Large intestine (tissue), 3 donors: Measurements from ENCODE around the gene LSM2. TPM values are rescaled to one million over a fixed set of nuclear protein-coding genes. Genes with fewer than 3 reads are reported as not detected.
A peak's percentile ranks its signal among the peaks of the same experiment; 100 is the strongest.
"Not testable (repeated sequence)": the region's sequence is repeated elsewhere in the genome, so short reads cannot be mapped to it uniquely, and the experiment has no call there.

ENCODE experiments used
- DNase-seq, 2 donors: peaks; one replicate each; pipeline versions ENCODE4 v3.0.0 to v3.0.0-alpha.2; 2013
- H3K27ac ChIP-seq: one replicate; pipeline ENCODE4 v1.5.1; 2013; ENCODE audit warnings: low read length
- H3K27me3 ChIP-seq: 2 replicates; pipeline ENCODE4 v1.6.1; 2013; ENCODE audit warnings: low read length; ENCODE audit not compliant: control insufficient read depth, insufficient read depth
- H3K36me3 ChIP-seq: 2 replicates; pipeline ENCODE4 v1.6.1; 2013; ENCODE audit warnings: low read length; ENCODE audit not compliant: control insufficient read depth, insufficient read depth
- H3K4me1 ChIP-seq: one replicate; pipeline ENCODE4 v1.6.1; 2013; ENCODE audit warnings: low read length; ENCODE audit not compliant: control insufficient read depth, insufficient read depth
- H3K4me3 ChIP-seq: one replicate; pipeline ENCODE4 v1.5.1; 2013; ENCODE audit warnings: low read length
- H3K9me3 ChIP-seq: one replicate; pipeline ENCODE4 v1.6.1; 2013; ENCODE audit warnings: mild to moderate bottlenecking, low read depth, low read length, moderate library complexity; ENCODE audit not compliant: control insufficient read depth
- WGBS: methylation state at CpG from one replicate; pipeline ENCODE4 v1.1.5; 2013; ENCODE audit warnings: low lambda C conversion rate; ENCODE audit not compliant: insufficient coverage; 5-methylcytosine and 5-hydroxymethylcytosine counted together
- polyA plus RNA-seq: library from polyadenylated mRNA; unstranded; fragments of 120-200 nt; gene quantifications from one replicate; pipeline ENCODE4 v1.2.1, GENCODE V29; 2013

The LSM2 gene
- polyA plus RNA-seq, 1 donor = 51.4 TPM

GRCh38 chr6:31817133-31817928 lies 10.6 kb upstream of the LSM2 start:
- Histone ChIP-seq H3K4me3 (peak overlapping the region; percentile 34), H3K4me1 (peaks cover 37% of the 10 kb centered on the region)
- not testable (repeated sequence) for DNase-seq, H3K27me3 ChIP-seq, H3K27ac ChIP-seq, H3K36me3 ChIP-seq, H3K9me3 ChIP-seq
- 73% methylated on average over 2 of the region's 37 CpGs for WGBS

GRCh38 chr6:31815025-31815838 lies 8.5 kb upstream of the LSM2 start, which contains the start of the genes HSPA1A and HSPA1L:
HSPA1A (plus strand) TSS chr6:31815543; CDS start chr6:31815757, 214 bp downstream.
HSPA1L (minus strand) TSS chr6:31815283; CDS start chr6:31811972, 3,311 bp downstream.
- no peaks in the 10 kb centered on the region for H3K9me3 ChIP-seq

GRCh38 chr6:31814677-31815024 lies 7.9 kb upstream of the LSM2 start:
- no CpG with 5 or more reads among the region's 13 CpGs for WGBS
- peak; percentile 95 to 98 for DNase-seq
- Histone ChIP-seq H3K4me1 (peaks cover 20% of the 10 kb centered on the region), H3K9me3 (no peaks in the 10 kb centered on the region), H3K27me3 (no peaks in the 10 kb centered on the region), H3K4me3 (peak overlapping the region; percentile 47), H3K27ac (peak overlapping the region; percentile 98), H3K36me3 (no peaks in the 10 kb centered on the region)

More at GRCh38 chr6:31815025-31815838, 8.5 kb upstream of the LSM2 start, which contains the start of the genes HSPA1A and HSPA1L:
- H3K27ac ChIP-seq = peak within 1 kb of the TSS; percentile 98
- WGBS = no CpG with 5 or more reads among the region's 56 CpGs
- DNase-seq = peak; percentile 91 to 97
- H3K27me3 ChIP-seq = no peaks in the 10 kb centered on the region
- H3K4me1 ChIP-seq = peaks cover 25% of the 10 kb centered on the region
- no peaks in the 10 kb centered on the region for H3K36me3 ChIP-seq
- H3K4me3 ChIP-seq = peak within 1 kb of the TSS; percentile 47

GRCh38 chr6:31813465-31813849 lies 6.7 kb upstream of the LSM2 start:
- peaks cover 14% of the 10 kb centered on the region for H3K4me1 ChIP-seq
- peak overlapping the region; percentile 37 for H3K4me3 ChIP-seq
- no peaks in the 10 kb centered on the region for H3K36me3 ChIP-seq
- WGBS = 96% methylated on average over 5 of the region's 7 CpGs
- H3K27me3 ChIP-seq = no peaks in the 10 kb centered on the region
- DNase-seq = no peak
- H3K9me3 ChIP-seq = no peaks in the 10 kb centered on the region
- H3K27ac ChIP-seq = peak overlapping the region; percentile 98

GRCh38 chr6:31811645-31812044 lies 4.9 kb upstream of the LSM2 start:
- Histone ChIP-seq H3K4me1 (peaks cover 8% of the 10 kb centered on the region), H3K27ac (no peak overlapping the region), H3K9me3 (no peaks in the 10 kb centered on the region), H3K27me3 (no peaks in the 10 kb centered on the region), H3K36me3 (no peaks in the 10 kb centered on the region), H3K4me3 (no peak overlapping the region)
- no peak for DNase-seq
- WGBS = no CpG with 5 or more reads among the region's 12 CpGs

- not testable (repeated sequence) for H3K27ac ChIP-seq, H3K4me1 ChIP-seq, H3K4me3 ChIP-seq, H3K36me3 ChIP-seq, DNase-seq, H3K27me3 ChIP-seq, H3K9me3 ChIP-seq
- no CpG with 5 or more reads among the region's 10 CpGs for WGBS
Observed at GRCh38 chr6:31808599-31808998, 1.8 kb upstream of the LSM2 start.

- 80% methylated on average over 1 of the region's 7 CpGs for WGBS
- DNase-seq = peak in 1 of 2 donors; percentile 14
Observed at GRCh38 chr6:31805939-31806469, 762 bp downstream of the LSM2 start.

GRCh38 chr6:31801031-31801927 lies 5.5 kb downstream of the LSM2 start:
- H3K27me3 ChIP-seq, H3K4me3 ChIP-seq, H3K9me3 ChIP-seq, DNase-seq, H3K4me1 ChIP-seq, H3K27ac ChIP-seq: not testable (repeated sequence)
- H3K36me3 ChIP-seq = peaks cover 12% of the 10 kb centered on the region
- WGBS = no CpG with 5 or more reads among the region's 8 CpGs

More at GRCh38 chr6:31805939-31806469, 762 bp downstream of the LSM2 start:
- peaks cover 8% of the 10 kb centered on the region for H3K36me3 ChIP-seq
- H3K4me1 ChIP-seq = peaks cover 6% of the 10 kb centered on the region
- H3K27me3 ChIP-seq = no peaks in the 10 kb centered on the region
- peak overlapping the region; percentile 65 for H3K4me3 ChIP-seq
- H3K9me3 ChIP-seq = no peaks in the 10 kb centered on the region
- peak overlapping the region; percentile 89 for H3K27ac ChIP-seq

GRCh38 chr6:31799781-31800180 lies 7.0 kb downstream of the LSM2 start:
- Histone ChIP-seq H3K9me3 (no peaks in the 10 kb centered on the region), H3K27ac (no peak overlapping the region), H3K4me3 (no peak overlapping the region), H3K36me3 (peaks cover 12% of the 10 kb centered on the region), H3K27me3 (no peaks in the 10 kb centered on the region), H3K4me1 (no peaks in the 10 kb centered on the region)
- no peak for DNase-seq
- WGBS = 89% methylated on average over 1 of the region's 12 CpGs
